Measurements from ENCODE around the gene GUCD1.

The GUCD1 gene

DNA sequence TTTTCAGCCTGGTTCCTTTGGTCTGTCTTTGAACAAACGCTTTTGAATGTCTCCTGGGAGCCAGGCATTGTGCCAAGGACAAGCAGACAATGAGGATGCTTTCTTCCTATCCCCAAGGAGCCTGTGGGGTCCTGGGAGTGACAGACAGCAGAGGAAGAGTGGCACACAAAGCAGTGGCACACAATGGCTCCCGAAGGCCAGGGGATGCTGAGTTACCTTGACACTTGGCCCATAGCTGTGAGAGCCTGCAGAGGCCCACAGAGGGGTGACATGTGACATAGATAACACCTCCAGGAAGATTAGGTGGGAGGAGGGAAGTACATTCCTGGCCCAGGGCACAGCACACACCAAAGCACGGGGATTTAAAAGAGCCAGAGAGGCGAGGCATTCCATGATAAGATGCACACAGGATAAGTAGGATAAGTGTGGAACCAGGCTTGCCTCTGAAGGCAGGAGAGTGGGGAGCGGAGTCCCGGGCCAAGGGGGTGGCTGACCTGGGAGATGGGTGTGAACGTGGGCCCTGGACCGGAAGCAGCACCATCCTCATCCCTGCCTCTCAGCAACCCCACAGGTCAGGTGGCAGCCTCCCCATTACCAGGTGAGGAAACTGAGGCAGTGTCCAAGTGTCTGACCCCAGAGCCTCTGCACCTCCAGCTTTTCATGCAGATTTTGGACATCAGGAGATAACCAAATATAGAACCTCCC, 53.5 kb downstream of the GUCD1 start:
- DNase-seq = no peak

DNA sequence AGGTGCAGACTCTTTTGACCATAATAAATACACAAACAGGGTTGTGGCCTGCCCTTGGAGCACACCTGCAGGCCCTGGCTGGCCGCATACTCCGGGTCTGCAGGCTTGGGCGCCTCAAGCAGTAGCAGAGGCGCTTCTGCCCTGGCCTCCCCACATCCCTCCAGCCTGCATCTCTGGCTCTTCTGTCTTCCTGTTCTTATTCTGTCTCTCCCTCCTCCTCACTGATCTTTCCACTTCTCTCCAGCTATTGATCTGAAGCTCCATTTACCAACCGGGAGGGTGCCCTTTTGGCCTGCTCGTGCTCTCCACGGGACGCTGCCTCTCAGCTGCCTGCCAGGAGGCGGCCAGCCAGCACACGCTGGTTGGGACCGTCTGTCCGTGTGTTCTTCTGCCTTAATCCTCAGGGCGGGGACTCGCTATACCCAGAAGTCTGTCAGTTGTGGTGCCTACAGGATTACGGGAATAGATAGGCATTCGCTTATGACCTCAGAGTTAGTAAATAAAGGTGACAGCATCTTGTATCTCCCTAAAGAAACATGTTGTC, 54.6 kb downstream of the GUCD1 start:
- no peak for DNase-seq

DNA sequence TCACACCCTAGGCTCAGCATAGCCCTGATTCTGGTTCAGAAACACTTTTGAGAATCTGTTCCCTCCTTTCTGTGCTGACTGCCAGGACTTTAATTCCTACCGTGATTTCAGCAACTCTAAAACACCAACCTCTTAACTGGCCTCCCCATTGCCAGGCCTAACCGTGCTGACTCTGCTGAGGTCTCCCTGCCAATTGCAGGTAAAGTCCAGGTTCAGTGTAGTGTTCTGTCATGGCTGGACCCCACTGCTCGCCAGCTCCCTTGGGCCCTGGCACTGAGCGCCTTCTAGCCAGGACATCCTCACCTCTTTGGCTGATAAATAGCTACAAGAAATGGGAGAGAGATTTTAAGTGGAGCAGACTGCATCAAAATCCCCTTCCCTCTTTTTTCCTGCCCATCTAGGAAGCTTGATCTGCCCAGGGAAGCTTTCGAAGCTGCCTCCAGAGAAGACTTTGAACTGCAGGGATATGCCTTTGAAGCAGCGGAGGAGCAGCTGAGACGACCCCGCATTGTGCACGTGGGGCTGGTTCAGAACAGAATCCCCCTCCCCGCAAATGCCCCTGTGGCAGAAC, 55.1 kb downstream of the GUCD1 start:
- DNase-seq = no peak

- no peak for DNase-seq
These were observed 56.1 kb downstream of the GUCD1 start for GRCh38 chr22:24498824-24499223.

- DNase-seq = peak; percentile 44
These were observed 57.1 kb downstream of the GUCD1 start for GRCh38 chr22:24497841-24498258.

DNA sequence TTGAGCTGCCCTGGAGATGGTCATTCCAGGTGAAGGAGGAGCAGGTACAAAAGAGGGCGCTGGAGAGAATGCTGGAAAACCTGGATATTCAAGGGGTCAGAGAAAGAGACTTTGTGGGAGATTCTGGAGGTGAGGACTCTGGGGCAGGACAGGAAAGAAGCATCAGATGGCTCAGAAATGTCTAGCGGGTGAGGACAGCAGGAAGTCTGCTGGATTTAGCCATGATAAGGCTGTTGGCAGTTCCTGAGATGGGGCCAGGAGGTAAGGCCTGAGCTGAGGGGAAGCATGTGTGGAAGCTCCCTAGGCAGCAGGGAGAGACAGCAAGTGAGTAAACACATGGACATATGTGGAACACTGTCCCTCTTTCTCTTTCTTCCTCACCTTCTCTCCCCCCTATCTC, 58.3 kb downstream of the GUCD1 start:
- DNase-seq = no peak

GRCh38 chr22:24496234-24496633, 58.7 kb downstream of the GUCD1 start:
- DNase-seq = no peak

DNA sequence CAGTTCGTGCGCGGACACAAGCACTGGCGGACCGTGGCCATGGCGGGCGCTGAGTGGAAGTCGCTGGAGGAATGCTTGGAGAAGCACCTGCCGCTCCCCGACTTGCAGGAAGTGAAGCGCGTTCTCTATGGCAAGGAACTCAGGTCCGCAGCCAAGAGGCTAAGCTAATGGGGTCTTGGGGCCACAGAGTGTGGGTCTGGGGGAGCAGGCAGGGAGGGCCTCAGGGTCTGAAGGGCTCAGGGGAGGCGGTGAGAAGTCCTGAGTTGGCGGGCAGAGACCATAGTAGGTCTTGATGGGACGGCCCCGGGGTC, 59.6 kb downstream of the GUCD1 start:
- no peak for DNase-seq

DNA sequence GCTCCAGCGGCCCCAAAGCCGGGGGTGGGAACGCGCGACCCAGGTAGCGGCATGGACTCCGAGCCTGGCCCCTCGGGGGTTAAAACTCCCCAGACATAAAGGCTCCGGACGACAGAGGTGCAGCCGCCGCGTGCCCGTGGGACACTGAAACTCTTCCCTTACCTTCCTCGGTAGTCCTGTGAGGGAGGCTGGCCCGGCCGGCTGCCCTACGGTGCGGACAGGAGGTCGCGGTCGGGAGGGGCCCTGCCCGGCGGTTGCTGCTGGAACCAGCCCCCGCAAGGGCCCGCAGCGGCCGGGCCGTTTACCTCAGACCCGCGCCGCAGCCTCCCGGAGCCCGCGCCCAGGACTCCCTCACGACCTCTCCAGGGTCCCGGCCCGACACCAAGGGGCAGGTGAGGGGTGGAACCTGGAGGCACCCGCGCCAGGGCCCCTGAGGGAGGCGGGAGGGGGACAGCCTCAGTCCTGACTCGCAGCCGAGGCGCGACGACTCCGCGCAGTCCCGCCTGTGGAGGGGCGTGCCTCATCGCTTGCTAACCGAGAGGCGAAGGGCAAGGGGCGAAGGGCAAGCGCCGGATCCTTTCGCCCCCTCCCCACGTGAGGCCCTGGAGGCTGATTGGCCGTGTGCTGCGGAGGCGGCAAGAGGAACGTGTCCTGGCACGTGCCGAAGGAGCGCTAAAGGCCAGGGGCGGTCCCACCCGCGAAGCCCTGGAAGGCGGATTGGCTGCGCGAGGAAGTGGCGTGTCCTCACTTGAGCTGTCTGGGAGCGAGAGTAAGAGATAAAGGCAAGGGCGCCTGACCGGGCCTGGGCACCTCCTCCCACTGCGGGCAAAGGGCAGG, 60.2 kb downstream of the GUCD1 start, which contains the start of gene UPB1:
Gene UPB1 (plus strand): TSS at position 805 of the 837 bp plus-strand sequence. CDS start 72 bp downstream, outside the sequence.
- DNase-seq = no peak

DNA sequence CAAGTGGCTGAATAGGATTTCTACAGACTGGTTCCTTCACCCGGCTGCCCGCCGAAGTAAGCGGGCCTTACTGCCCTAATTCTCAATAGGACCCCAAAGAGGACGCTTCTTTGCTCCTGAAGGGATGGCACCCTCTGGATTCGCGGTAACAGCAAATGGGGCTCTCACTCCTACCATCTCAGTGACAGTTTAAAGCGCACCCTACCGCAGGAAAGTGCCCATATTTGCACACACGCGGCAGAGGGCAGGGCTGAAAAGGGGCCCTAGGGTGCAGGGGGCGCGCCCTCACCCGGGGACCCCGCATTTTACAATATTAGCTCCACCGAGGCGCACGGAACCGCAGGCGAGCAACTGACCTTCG, 60.8 kb downstream of the GUCD1 start:
- no peak for DNase-seq

DNA sequence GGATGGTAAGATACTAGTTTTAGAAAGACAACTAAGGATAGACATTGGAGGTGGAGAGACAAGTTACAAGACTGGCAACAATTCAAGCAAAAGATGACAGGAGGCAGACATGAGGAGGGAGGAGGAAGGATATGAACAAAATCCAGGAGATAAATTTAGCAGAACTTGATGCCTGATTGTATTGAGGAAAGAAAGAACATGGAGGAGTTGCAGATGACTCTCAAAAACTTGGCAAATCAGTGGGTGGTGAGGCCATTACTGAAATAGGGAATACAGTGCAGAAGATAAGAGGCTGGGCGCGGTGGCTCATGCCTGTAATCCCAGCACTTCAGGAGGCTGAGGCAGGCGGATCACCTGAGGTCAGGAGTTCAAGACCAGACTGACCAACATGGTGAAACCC, 62.5 kb downstream of the GUCD1 start:
- no peak for DNase-seq
